Vagina (tissue), 2 donors: ENCODE results near the gene MAP3K20. TPM values are rescaled to one million over a fixed set of nuclear protein-coding genes. Genes with fewer than 3 reads are reported as not detected.
A peak's percentile ranks its signal among the peaks of the same experiment; 100 is the strongest.
"Not testable (repeated sequence)": the region's sequence is repeated elsewhere in the genome, so short reads cannot be mapped to it uniquely, and the experiment has no call there.

Experiments used
- DNase-seq, 2 donors: peaks; one replicate each; pipeline ENCODE4 v3.0.0-alpha.2; 2017; ENCODE audit errors: extremely low spot score in 2 of 2
- H3K27ac ChIP-seq: fragments of 200-600 bp; sonication (generic); one replicate; pipeline ENCODE4 v1.5.1; 2019
- H3K27me3 ChIP-seq: fragments of 200-600 bp; sonication (generic); one replicate; pipeline ENCODE4 v1.5.1; 2019
- H3K36me3 ChIP-seq, 2 donors: fragments of 200-600 bp; sonication (generic); one replicate each; pipeline ENCODE4 v1.5.1; 2017 to 2019
- H3K4me1 ChIP-seq: fragments of 200-600 bp; sonication (generic); one replicate; pipeline ENCODE4 v1.5.1; 2019
- H3K4me3 ChIP-seq, 2 donors: fragments of 200-600 bp; sonication (generic); 1 replicate in 1 of 2; 2 replicates in 1 of 2; pipeline ENCODE4 v1.5.1; 2016 to 2019
- H3K9me3 ChIP-seq: fragments of 200-600 bp; sonication (generic); one replicate; pipeline ENCODE4 v1.5.1; 2019
- POLR2A ChIP-seq, 2 donors: fragments of 450-650 bp; IDR thresholded peaks; one replicate each; pipeline ENCODE4 v1.6.1; 2017; ENCODE audit warnings: antibody characterized with exemption in 2 of 2, mild to moderate bottlenecking in 2 of 2, moderate library complexity in 2 of 2
- POLR2AphosphoS5 ChIP-seq, 2 donors: sonication (generic); formaldehyde crosslinking; IDR thresholded peaks; one replicate each; pipeline ENCODE4 v1.9.0; 2017; ENCODE audit warnings: antibody characterized with exemption in 2 of 2, mild to moderate bottlenecking in 2 of 2, low read depth in 1 of 2; ENCODE audit not compliant: insufficient read depth in 1 of 2
- intact Hi-C: fragments of 100-400 bp; cut with DNase I; formaldehyde crosslinking; loops from one replicate; pipeline ENCODE4 v1.15.1; 2023
- total RNA-seq: library from RNA; depleted of rRNA; stranded (reverse); fragments of >200 nt; gene quantifications from one replicate; pipeline ENCODE4 v1.2.3, GENCODE V29; 2016
- TF ChIP-seq, protein P1 (sequence below), 3 experiments: fragments of 450-650 bp in 2 of 3; fragments of 200-600 bp in 1 of 3; sonication (generic) in 1 of 3; IDR thresholded peaks; one replicate each; pipeline ENCODE4 v1.5.1; 2017 to 2019; ENCODE audit warnings: antibody characterized with exemption in 3 of 3, mild to moderate bottlenecking in 2 of 3, moderate library complexity in 2 of 3

The MAP3K20 gene
- total RNA-seq, 1 donor from 2014 or later = 59.4 TPM

DNA sequence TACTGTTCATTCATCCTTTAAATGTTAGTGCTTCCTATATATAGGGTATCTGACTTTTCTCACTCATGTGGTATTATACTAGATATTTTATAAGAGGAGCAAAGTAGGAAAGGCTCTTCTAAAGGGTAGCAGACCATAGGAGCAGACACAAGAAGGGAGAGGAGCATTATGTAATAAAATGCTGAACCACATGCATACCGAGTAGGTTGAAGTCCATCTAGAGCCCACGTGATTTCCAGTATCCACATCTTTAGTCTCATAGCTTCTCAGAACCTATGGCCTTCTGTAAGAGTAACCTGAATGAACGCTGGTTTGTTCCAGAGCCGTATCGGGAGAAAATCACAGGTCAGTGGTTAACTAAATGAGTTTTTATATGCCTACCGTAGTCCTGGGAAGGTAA lies 85.9 kb downstream of the MAP3K20 start:
- H3K9me3 ChIP-seq = no peaks in the 10 kb centered on the region
- peaks cover 45% of the 10 kb centered on the region for H3K4me1 ChIP-seq
- TF ChIP-seq, protein P1, sequence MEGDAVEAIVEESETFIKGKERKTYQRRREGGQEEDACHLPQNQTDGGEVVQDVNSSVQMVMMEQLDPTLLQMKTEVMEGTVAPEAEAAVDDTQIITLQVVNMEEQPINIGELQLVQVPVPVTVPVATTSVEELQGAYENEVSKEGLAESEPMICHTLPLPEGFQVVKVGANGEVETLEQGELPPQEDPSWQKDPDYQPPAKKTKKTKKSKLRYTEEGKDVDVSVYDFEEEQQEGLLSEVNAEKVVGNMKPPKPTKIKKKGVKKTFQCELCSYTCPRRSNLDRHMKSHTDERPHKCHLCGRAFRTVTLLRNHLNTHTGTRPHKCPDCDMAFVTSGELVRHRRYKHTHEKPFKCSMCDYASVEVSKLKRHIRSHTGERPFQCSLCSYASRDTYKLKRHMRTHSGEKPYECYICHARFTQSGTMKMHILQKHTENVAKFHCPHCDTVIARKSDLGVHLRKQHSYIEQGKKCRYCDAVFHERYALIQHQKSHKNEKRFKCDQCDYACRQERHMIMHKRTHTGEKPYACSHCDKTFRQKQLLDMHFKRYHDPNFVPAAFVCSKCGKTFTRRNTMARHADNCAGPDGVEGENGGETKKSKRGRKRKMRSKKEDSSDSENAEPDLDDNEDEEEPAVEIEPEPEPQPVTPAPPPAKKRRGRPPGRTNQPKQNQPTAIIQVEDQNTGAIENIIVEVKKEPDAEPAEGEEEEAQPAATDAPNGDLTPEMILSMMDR (IDR thresholded peaks at IDR 0.05) = no peak
- no peak for TF ChIP-seq POLR2A (IDR thresholded peaks at IDR 0.05)
- no peak for TF ChIP-seq POLR2AphosphoS5 (IDR thresholded peaks at IDR 0.05; ENCODE audit: insufficient read depth in 1 of 2, low read depth in 1 of 2)
- H3K27me3 ChIP-seq = no peaks in the 10 kb centered on the region
- H3K27ac ChIP-seq = no peak overlapping the region
- intact Hi-C loops = no loop called here
- H3K4me3 ChIP-seq = no peak overlapping the region
- no peaks in the 10 kb centered on the region for H3K36me3 ChIP-seq
- no peak for DNase-seq

GRCh38 chr2:173163357-173163756 lies 87.7 kb downstream of the MAP3K20 start:
- H3K4me3 ChIP-seq, H3K27ac ChIP-seq, intact Hi-C loops, H3K27me3 ChIP-seq, DNase-seq, H3K36me3 ChIP-seq, H3K9me3 ChIP-seq: not testable (repeated sequence)
- peaks cover 36% of the 10 kb centered on the region for H3K4me1 ChIP-seq

DNA sequence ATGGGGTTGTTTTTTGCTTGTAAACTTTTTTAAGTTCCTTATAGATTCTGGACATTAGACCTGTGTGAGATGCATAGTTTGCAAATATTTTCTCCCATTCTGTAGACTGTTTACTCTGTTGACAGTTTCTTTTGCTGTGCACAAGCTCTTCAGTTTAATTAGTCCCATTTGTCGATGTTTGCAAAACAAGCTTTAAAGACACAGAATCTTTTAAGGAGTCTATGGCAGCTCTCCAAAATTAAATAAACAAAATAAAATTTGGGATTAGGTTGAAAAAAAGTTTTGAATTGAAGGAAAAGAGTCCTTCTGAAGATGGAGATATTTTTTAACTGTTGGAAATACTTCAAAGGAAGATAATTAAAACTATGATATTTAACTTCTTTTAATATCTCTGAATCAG lies 88.8 kb downstream of the MAP3K20 start:
- peaks cover 34% of the 10 kb centered on the region for H3K4me1 ChIP-seq
- intact Hi-C loops = no loop called here

GRCh38 chr2:173165443-173166238 lies 90.0 kb downstream of the MAP3K20 start:
- Histone ChIP-seq H3K4me3 (no peak overlapping the region), H3K27me3 (no peaks in the 10 kb centered on the region), H3K36me3 (no peaks in the 10 kb centered on the region), H3K9me3 (no peaks in the 10 kb centered on the region), H3K4me1 (peaks cover 22% of the 10 kb centered on the region), H3K27ac (no peak overlapping the region)
- intact Hi-C loops = no loop called here
- DNase-seq = no peak
- TF ChIP-seq POLR2A (IDR thresholded peaks at IDR 0.05) = no peak

More for the DNA sequence above, 88.8 kb downstream of the MAP3K20 start:
- no peak for DNase-seq
- Histone ChIP-seq H3K27ac (peak overlapping the region; percentile 2), H3K4me3 (no peak overlapping the region), H3K27me3 (no peaks in the 10 kb centered on the region), H3K9me3 (no peaks in the 10 kb centered on the region), H3K36me3 (no peaks in the 10 kb centered on the region)
- no peak for TF ChIP-seq POLR2AphosphoS5 (IDR thresholded peaks at IDR 0.05; ENCODE audit: insufficient read depth in 1 of 2, low read depth in 1 of 2)
- TF ChIP-seq POLR2A (IDR thresholded peaks at IDR 0.05) = no peak
- TF ChIP-seq, protein P1 (IDR thresholded peaks at IDR 0.05) = no peak

- no peak overlapping the region for H3K27ac ChIP-seq
Measured at GRCh38 chr2:173171321-173171720, 95.7 kb downstream of the MAP3K20 start.

More at GRCh38 chr2:173171321-173171720, 95.7 kb downstream of the MAP3K20 start:
- no peaks in the 10 kb centered on the region for H3K36me3 ChIP-seq
- H3K27me3 ChIP-seq = no peaks in the 10 kb centered on the region
- H3K9me3 ChIP-seq = no peaks in the 10 kb centered on the region
- TF ChIP-seq POLR2AphosphoS5 (IDR thresholded peaks at IDR 0.05; ENCODE audit: insufficient read depth in 1 of 2, low read depth in 1 of 2) = no peak
- no peak for TF ChIP-seq POLR2A (IDR thresholded peaks at IDR 0.05)
- TF ChIP-seq, protein P1 (IDR thresholded peaks at IDR 0.05) = no peak
- intact Hi-C loops = no loop called here
- no peak overlapping the region for H3K4me3 ChIP-seq
- DNase-seq = no peak
- H3K4me1 ChIP-seq = no peaks in the 10 kb centered on the region
